IPS-NIHi7 (cell line): ENCODE measurements around the gene IGLL5.
"Not testable (repeated sequence)": the region's sequence is repeated elsewhere in the genome, so short reads cannot be mapped to it uniquely, and the experiment has no call there.

Experiments
- DNase-seq: peaks from one replicate; pipeline ENCODE4 v3.0.0; 2012; ENCODE audit warnings: mixed read lengths; ENCODE audit errors: extremely low spot score

Gene IGLL5

DNA sequence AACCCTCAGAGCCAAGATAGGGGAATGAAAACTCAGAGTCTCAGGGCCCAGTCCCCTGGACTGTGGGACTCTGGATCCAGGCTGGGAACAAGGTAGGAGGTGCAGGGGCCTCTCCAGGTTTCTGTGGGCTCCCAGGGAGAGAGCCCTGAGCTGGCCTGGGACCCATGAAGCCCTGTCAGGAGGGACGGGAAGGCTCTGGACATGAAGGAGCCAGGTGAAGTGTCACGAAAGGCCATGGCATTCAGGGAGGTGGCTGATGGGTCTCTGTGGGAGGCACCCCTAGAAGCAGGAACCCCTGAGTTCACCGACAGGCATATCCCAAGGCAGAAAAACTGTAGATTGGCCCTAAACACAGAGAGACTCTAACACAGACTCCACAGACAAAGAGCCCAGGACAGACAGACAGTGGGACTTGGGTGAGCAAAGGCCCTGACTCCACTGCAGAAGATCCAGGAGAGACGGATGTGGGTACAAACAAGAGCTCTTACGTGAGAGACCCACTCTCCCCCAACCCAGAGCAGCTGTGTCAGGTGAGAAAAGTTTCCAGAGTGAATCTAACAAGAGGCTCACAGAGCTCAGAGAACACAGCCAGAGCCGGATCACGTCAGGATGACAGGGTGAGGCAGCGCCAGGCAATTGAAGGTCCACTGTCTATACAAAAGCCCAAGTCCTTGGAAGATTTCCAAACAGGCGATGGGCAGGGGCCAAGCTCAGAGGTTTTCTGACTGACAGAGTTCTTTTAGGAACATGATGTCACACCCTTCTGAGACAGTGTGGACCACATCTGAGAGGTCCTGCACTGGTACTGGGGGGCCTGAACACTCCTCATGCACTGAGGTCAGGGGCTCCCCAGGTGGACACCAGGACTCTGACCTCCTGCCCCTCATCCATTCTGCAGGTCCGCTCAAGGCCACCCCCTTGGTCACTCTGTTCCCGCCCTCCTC, 27.4 kb downstream of the IGLL5 start:
- no peak for DNase-seq

DNA sequence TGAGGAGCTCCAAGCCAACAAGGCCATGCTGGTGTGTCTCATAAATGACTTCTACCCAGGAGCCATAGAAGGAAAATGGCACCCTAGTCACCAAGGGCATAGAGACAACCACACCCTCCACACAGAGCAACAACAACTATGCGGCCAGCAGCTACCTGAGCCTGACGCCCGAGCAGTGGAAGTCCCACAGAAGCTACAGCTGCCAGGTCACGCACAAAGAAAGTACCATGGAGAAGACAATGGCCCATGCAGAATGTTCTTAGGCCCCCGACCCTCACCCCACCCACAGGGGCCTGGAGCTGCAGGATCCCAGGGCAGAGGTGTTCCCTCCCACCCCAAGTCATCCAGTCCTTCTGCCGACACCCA, 28.0 kb downstream of the IGLL5 start:
- DNase-seq: no peak

DNA sequence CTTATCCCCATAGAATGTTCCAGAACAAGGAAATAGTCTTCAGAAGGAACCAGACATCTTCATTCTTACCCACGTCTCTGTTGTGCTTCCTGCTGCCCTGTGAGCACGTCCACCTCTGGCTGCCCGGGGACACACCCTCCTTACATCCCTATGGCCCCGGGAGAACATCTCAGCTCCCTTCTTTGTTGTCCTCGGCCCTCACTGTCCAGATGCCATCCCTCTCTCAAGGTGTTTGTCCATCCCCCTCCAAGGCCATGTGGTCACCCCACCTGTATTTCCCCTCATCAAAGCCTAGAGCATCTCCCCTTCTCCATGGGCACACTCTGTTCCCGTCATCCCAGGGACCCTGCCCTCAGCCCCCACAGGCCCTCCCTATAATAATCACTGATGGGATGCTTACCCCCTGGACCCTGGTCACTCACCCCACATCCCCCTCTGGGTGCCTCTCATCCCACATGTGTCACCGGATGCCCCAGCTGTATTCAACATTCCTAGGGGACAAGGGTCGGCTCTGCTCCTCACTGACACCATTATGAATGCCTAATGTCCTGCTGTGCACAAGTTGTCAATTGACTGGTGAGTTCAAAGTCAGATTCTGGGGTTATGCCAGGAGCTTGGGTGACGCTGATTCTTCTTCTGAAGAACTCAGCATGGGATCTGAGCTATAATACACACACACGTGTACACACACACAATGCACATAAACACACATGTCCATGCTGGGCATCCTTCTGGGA, 28.8 kb downstream of the IGLL5 start:
- no peak for DNase-seq

DNA sequence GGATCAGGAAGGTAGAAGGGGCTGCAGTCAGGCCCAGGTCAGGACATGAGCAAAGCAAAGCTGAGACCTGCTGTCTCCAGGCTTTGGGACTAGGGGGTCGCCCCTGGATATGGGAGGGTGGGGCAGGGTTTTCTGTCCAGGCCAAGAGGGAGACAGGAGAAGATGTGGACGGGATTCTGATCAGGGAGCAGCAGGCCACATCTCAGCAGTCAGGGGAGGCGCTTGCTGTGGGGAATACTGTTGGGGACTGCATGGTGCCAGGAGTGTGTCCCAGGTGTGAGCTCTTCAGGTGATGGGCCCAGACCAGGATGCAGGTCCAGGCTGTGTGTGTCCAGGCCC, 29.3 kb downstream of the IGLL5 start:
- no peak for DNase-seq

DNA sequence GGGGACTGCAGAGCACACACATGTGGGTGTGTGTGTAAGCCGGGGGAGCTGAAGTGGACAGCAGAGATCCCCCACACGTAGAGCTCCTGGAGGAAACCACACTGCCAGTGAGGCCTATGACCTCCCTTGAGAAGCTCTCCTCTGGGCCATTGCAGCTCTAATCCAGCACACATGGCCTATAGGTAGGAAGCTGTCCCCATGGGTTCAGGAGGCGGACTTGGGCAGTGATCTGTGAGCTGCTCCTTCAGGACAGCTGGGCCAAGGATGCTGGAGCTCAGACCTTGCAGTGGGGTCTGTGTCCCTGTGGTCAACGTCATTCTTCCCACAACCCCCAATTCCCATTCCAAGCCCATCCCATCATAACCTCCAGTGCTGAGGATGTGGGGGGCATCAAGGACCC, 29.8 kb downstream of the IGLL5 start:
- no peak for DNase-seq

DNA sequence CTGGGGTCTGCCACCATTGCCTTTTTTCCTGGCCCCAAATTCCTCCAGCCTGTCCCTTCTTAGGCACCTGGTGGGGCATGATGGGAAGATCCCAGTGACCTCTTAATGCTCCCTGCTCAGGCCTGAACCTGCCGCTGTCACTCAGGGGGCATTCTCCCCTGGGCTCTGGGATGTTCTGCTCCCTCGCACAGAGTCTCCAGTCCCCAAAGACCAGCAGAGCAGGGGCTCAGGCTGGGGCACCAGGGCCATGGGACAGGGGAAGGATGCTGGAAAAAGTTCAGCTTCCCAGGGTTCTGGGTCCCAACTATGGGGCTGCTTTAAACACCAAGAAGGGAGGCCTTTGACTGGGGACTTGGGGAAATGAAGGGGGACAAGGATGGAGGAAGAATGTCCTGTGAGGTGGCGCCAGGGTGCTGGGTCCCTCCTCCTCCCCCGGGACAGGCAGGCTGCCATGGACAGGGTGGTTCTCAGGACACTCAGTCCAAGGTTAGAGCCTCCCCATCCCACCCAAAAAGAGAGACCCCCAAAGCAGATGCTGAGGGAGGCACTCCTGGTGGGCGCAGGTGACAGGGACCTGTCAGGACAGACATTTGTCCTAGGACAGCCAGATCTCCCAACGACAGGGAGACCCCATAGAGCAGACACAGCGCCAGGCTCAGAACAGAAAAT, 30.8 kb downstream of the IGLL5 start:
- DNase-seq: no peak

DNA sequence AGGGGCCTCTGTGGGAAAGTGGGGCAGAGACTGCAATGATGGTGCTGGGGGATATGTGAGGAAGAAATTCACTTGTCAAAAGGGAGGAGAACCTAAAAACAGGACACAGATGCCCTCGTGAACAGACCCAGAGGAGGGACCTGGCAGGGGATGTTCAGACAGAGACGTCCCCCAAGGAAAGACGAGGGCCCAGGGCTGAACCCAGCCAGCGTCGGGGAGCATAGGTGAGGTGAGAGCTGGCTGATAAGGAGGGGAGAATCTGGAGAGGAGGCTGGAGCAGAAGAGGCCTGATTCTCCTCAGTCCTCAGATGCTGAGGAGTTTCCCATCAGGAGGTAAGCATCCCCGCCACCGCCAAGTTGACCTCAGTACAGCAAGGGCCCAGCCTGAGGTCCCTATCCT, 31.4 kb downstream of the IGLL5 start:
- no peak for DNase-seq

DNA sequence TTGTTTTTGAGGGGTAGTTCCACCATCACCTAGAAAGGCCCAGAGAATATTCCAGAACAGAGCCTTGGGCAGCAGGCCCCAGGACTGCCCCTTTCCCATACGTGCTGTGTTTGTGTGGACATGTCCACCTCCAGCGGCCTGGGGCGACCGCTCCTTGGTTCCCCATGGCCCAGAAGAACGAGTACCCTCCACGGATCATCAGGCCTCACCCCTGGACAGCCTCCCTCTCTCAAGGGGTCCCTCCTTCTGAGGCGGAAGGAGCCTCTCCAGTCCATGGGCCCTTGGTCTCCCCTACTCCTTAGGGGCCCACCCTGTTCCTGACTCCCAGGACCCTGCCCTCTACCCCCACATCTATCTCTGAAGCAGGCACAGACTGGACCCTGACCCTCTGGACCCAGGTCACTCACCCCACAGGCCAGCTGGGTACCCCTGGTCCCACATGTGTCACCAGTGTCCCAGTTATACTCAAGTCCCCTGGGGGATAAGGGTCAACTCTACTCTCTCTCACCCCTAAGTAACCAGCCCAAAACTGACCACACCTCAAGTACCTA, 32.6 kb downstream of the IGLL5 start:
- DNase-seq: no peak

DNA sequence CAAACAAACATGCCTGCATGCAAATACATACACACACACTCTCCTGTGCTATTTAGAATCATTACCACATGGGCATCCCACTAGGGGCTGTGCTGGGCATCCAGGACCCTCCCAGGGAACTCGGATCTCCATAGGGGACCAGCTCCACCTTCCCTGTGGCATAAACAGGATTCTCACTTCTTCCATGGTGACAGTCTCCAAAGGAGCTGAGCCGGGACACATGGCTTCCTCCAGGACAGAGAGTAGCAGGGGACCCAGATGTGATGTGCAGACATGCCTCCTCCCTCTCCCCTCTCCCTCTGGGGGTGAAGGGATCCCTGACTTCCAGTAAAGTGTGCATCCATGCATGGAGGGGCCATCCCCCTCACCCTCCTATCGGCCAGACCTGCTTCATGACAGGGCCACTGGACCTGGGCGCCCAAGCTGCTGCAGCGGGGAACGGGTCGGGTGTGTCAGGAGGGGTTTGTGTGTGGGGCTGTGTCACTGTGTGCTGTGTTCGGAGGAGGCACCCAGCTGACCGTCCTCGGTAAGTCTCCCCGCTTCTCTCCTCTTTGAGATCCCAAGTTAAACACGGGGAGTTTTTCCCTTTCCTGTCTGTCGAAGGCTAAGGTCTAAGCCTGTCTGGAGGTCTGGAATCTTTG, 33.4 kb downstream of the IGLL5 start:
- DNase-seq: no peak

DNA sequence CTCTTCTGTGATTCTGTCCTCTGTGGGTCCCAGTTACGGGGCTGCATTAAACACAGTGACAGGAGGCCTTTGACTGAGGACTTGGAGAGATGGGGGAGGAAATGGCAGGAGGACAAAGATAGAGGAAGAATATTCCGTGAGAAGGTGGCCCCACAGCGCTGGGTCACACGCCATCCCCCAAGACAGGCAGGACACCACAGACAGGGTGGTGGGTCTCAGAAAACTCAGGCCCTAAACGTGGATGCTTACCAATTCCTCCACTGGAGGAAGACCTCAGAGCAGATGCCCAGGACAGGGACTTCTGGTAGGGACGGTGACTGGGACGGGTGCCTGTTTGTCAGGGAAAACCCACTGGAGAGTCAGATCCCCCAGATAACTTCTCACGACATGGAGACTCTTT, 34.0 kb downstream of the IGLL5 start:
- no peak for DNase-seq

DNA sequence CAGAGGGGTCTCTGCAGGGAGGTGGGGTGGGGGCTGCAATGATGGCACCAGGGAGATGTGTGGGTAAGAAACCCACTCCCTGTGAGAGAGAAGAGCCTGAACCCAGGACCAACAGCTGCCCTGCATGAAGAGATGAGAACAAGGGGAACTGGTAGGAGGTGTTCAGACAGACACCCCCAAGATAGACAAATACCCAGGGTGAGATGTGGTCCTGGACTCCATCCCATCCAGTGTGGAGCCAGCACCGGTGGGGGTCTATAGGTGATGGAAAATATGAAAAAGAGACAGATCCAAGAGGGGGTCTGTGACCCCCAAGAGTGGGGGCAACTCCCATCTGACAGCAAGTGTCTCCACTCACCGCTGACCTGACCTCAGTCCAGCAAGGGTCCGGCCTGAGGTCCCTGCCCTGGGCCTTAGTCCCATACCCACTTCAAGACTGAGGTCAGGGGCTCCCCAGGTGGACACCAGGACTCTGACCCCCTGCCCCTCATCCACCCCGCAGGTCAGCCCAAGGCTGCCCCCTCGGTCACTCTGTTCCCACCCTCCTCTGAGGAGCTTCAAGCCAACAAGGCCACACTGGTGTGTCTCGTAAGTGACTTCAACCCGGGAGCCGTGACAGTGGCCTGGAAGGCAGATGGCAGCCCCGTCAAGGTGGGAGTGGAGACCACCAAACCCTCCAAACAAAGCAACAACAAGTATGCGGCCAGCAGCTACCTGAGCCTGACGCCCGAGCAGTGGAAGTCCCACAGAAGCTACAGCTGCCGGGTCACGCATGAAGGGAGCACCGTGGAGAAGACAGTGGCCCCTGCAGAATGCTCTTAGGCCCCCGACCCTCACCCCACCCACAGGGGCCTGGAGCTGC, 34.7 kb downstream of the IGLL5 start:
- not testable (repeated sequence) for DNase-seq

DNA sequence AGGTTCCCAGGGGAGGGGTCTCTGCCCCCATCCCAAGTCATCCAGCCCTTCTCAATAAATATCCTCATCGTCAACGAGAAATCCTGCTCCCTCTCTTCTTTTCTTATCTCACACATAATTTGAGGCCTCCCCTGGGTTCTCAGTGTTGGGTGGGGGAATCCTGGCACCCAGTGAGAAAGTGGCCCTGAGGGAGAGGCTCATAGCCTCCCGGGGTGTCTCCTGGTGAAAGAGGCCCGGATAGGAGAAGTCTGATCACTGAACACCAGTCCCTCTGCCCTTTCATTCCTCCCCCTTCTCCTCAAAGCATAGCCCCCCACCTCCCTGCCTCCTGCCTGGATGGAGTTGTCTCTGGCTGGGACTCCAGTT, 35.3 kb downstream of the IGLL5 start:
- no peak for DNase-seq

DNA sequence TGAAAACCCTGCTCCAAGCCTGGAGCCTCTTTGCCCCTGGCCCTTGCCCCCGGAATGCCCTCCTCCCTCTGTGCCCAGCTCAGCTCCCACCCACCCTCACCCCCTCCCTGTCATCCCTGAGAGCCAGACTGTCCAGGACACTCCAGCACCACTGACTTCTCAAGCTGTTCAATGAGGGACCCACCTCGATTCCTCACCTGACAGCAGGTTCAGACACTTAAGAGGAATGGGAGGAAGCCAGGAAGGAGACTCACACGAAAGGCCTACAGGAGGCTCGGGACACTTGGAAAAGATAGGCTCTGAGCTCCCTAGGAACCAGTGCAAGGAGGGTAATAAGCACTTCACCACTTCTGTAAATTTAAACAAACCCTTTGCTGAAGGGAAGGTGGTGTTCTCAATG, 35.8 kb downstream of the IGLL5 start:
- no peak for DNase-seq

DNA sequence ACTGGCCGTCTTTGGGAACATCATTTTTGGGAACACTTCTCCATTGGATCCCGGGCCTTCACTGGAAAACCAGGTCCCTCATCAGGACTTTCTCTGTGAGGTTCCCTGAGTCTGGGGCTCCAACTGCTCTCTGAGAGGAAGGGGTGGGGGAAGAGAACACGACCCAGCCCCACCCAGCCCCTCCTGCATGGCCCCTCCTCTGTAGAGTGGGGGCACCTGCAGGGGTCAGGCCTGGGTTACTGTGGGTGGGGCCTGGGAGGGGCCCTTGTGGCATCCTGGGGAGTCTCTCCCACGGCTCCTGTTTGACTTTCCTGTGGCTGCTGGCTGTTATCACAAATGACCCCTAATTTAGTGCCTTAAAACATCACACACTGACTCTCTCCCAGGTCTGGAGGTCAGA, 36.3 kb downstream of the IGLL5 start:
- DNase-seq: no peak

DNA sequence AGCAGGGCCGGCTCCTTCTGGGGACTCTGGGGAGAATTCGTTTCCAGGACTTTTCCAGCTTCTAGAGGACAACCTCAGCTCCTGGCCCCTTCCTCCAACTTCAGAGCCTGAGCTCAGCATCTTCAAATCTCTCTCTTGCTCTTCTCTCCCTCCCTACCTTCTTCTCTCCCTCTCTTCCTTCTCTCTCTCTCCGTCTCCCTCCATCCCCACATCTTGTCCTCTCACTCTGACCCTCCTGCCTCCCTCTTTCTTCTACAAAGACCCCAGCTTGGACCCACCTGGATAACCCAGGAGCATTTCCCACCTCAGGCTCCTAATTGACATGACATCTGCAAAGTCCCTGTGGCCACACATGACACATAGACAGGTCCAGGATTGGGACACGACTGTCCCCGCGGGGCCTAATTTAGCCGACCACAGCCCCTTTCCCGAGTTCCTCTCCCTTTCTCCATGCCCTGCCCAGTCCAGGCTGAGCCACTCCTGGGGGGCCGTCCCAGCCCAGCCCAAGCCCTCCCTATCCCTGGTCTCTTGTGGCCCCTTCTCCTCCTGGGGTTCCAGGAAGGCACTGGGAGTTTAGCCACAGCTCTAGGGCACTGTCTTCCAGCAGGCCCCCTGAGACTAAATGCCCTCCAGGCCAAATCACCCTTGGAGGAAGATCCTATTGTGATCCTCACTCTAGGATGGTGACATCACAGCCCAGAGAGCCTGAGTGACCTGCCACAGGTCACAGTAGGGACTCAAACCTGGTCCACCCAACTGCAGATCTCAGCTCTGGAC, 36.9 kb downstream of the IGLL5 start:
- no peak for DNase-seq

DNA sequence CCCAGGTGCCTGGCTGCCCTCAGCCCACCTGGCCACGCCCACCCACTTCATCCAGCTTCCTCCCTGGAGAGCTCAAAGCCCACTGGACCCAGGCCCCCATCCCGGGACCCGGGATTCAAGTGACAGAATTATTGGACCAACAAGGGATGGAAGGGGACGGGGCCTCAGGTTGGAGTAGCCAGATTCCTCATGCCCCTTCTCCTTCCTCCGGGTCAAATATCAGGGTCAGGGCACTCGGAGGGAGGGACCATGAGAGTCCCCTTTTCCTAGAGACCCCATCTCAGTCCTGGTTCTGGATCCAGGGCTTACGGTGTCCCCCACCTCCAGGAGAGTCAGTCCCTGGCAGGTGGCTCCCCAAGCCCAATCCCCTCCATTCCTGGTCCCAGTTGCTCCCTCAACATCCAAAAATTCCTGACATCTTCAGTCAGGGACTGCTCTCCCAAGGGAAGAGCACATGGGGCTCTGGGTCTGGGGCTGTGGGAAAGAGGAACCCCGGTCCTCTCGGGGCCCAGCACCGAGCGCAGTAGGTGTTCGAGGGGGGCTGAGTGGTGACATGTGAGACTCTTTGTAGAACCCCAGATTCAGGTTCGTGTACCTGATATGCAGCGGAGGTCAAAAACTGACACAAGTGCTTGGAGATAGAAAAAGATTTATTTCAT, 37.7 kb downstream of the IGLL5 start:
- no peak for DNase-seq

DNA sequence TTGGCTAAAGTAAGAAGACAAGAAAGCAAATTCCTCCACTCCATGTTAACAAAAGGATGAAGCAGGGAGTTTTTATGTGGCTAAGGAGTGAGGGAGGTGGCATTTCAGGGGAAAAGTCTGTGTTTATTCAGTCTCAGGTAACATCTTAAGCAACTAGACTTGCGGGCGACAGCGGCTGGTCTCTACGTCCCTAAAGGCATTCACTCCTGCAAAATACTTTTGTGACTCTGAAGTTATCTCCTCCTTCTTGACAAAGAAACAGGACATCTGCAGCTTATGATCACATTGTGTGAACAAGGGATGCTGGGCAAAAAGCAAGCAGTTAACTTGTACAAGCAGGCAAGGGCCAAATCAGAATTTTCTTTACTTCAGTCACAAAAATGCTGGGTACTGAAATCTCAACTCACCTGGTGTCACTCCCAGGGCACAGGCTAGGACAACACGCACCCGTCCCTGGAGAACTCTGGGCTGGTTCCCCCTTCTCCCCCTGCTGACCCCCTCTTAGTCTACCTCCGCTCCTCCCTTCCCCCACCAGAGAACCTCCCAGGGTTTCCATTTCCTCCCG, 38.3 kb downstream of the IGLL5 start:
- DNase-seq: peak; percentile 36

DNA sequence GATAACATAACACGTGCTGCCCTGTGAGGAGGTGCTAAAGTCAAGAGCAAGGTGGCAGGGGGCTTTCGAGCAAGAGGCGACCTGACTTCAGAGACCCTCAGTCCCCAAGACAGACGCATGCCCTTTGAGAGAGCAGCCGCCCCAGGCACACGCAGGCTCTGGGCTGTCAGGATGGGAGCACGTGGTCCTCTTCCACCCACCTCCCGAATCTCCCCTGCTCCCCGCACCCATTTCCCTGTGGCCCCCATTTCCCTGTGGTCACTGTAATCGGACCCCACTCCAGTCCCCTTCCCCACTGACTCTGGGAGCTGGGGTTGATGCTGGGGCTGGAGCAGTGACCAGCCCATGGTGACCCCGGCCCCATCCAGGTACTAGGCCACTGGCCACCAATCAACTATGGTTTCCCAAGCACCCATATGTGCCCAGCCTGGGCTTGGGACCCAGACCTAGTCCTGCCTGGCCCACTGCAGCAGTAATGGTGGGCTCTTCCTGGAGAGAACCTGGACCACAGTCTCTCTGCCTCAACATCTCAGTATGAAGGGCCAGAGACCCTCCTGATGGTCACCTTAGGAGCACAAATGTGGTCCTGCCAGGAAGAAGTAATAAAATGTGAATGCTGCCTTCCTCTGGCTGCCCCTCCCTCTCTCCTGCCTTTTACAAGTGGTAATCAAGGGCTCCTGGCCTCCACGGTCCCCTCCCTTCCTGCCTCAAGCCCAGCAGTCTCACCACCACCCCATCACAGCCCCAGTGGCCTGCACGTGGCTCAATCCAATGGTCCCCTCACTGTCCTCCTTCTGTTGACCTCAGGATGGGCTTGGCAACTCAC, 39.0 kb downstream of the IGLL5 start:
- no peak for DNase-seq
